Activated B cell treated with CpG ODN at 0.5 μM for 24 hours (primary cell): ENCODE measurements around the gene POLR1G. TPM values are rescaled to one million over a fixed set of nuclear protein-coding genes. Genes with fewer than 3 reads are reported as not detected.

Experiments used
- ATAC-seq: fragments of 200-7000 bp; cut with Tn5 transposase; one replicate; pipeline ENCODE4 v1.10.0; 2021; ENCODE audit warnings: low read depth, mild to moderate bottlenecking, moderate library complexity
- CTCF ChIA-PET: fragments of 350-600 bp; sonication (Branson Sonifier 250); formaldehyde crosslinking; loops from one replicate; lab custom pipeline; 2021; ENCODE audit warnings: antibody characterized with exemption; lab: Charles Lee
- POLR2A ChIA-PET: fragments of 350-600 bp; sonication (Branson Sonifier 250); formaldehyde crosslinking; loops from one replicate; lab custom pipeline; 2021; ENCODE audit warnings: antibody characterized with exemption; lab: Charles Lee
- DNase-seq: peaks from one replicate; pipeline ENCODE4 v3.0.0; 2022
- H3K27ac Mint-ChIP-seq: one replicate; pipeline ENCODE4 v1.8.0; 2020; ENCODE audit warnings: mixed read lengths
- H3K27me3 Mint-ChIP-seq: one replicate; pipeline ENCODE4 v1.8.0; 2021; ENCODE audit warnings: mixed read lengths
- H3K36me3 Mint-ChIP-seq: one replicate; pipeline ENCODE4 v1.8.0; 2021; ENCODE audit warnings: low read depth, mixed read lengths
- H3K4me1 Mint-ChIP-seq: one replicate; pipeline ENCODE4 v1.8.0; 2021; ENCODE audit warnings: mixed read lengths
- H3K4me3 Mint-ChIP-seq: one replicate; pipeline ENCODE4 v1.8.0; 2020; ENCODE audit warnings: mild to moderate bottlenecking, mixed read lengths
- H3K9me3 Mint-ChIP-seq: one replicate; pipeline ENCODE4 v1.8.0; 2020; ENCODE audit warnings: mixed read lengths
- CTCF ChIP-seq: fragments of 200-600 bp; IDR thresholded peaks from one replicate; pipeline ENCODE4 v1.8.0; 2022; ENCODE audit warnings: antibody characterized with exemption, mild to moderate bottlenecking
- intact Hi-C: fragments of 100-400 bp; cut with micrococcal nuclease; formaldehyde crosslinking; loops from one replicate; pipeline ENCODE4 v1.15.1; 2024
- total RNA-seq: library from RNA; stranded (reverse); gene quantifications from 2 replicates; pipeline ENCODE4 v1.2.3, GENCODE V29; 2022

The POLR1G gene
- total RNA-seq, 1 donor from 2014 or later, result 6.7 TPM

- POLR2A ChIA-PET, result interaction anchor here (0.8 to 2.1 kb wide), 3 partner anchors 19 to 37 kb away, joined by 3 to 6 read pairs (median 4); partner anchors contain the start of gene FOSB
- Mint-ChIP-seq H3K4me3 (peak overlapping the region; percentile 24), H3K9me3 (no peaks in the 10 kb centered on the region), H3K27me3 (no peaks in the 10 kb centered on the region), H3K27ac (peak overlapping the region; percentile 53), H3K36me3 (peaks cover 3% of the 10 kb centered on the region), H3K4me1 (peaks cover 51% of the 10 kb centered on the region)
- CTCF ChIA-PET, result interaction anchor here (1.8 to 2.6 kb wide), 2 partner anchors 9 to 30 kb away, joined by 9 to 15 read pairs; no protein-coding TSS in a partner anchor
- ATAC-seq, result no peak
- intact Hi-C loops, result no loop called here
- DNase-seq, result no peak
- no peak for TF ChIP-seq CTCF
These were observed 42.4 kb downstream of the POLR1G start for GRCh38 chr19:45448887-45449299.

- Mint-ChIP-seq H3K27me3 (no peaks in the 10 kb centered on the region), H3K36me3 (peaks cover 3% of the 10 kb centered on the region), H3K27ac (peak overlapping the region; percentile 97), H3K9me3 (no peaks in the 10 kb centered on the region), H3K4me1 (peaks cover 52% of the 10 kb centered on the region), H3K4me3 (peak overlapping the region; percentile 92)
- ATAC-seq (peak; percentile 11), DNase-seq (no peak)
- POLR2A ChIA-PET, result interaction anchor here (0.6 to 2.1 kb wide), 5 partner anchors 10 to 55 kb away, joined by 3 to 8 read pairs (median 4); partner anchors contain the start of gene FOSB
- no peak for TF ChIP-seq CTCF
- CTCF ChIA-PET, result interaction anchor here (1.8 to 2.6 kb wide), 2 partner anchors 10 to 29 kb away, joined by 9 to 15 read pairs; no protein-coding TSS in a partner anchor
- intact Hi-C loops, result loop anchor here (1.0 to 2.0 kb wide), 4 partner anchors 11 to 243 kb away; partner anchors contain the start of genes POLR1G and QPCTL
These were observed 43.5 kb downstream of the POLR1G start for GRCh38 chr19:45450012-45450333.

GRCh38 chr19:45451131-45451849 lies 44.8 kb downstream of the POLR1G start:
- intact Hi-C loops, result loop anchor here (1.0 to 2.0 kb wide), 2 partner anchors 8 to 242 kb away; partner anchors contain the start of gene QPCTL
- ChIA-PET POLR2A (interaction anchor here (0.9 to 4.2 kb wide), 2 partner anchors 11 to 17 kb away, joined by 3 to 34 read pairs; partner anchors contain the start of gene FOSB), CTCF (interaction anchor here (1.0 kb wide), 1 partner anchor 12 kb away, joined by 4 read pairs; no protein-coding TSS in a partner anchor)
- H3K4me1 Mint-ChIP-seq, result peaks cover 56% of the 10 kb centered on the region
- peaks cover 3% of the 10 kb centered on the region for H3K36me3 Mint-ChIP-seq
- H3K4me3 Mint-ChIP-seq, result peak overlapping the region; percentile 83
- DNase-seq (peak; percentile 50), ATAC-seq (peak; percentile 41)
- H3K27ac Mint-ChIP-seq, result peak overlapping the region; percentile 93
- H3K27me3 Mint-ChIP-seq, result no peaks in the 10 kb centered on the region
- TF ChIP-seq CTCF, result no peak
- H3K9me3 Mint-ChIP-seq, result no peaks in the 10 kb centered on the region

GRCh38 chr19:45451850-45452387 lies 45.5 kb downstream of the POLR1G start:
- peaks cover 3% of the 10 kb centered on the region for H3K36me3 Mint-ChIP-seq

More at GRCh38 chr19:45451850-45452387, 45.5 kb downstream of the POLR1G start:
- ATAC-seq, result no peak
- no peak for DNase-seq
- ChIA-PET POLR2A (interaction anchor here (0.9 to 4.2 kb wide), 2 partner anchors 12 to 16 kb away, joined by 3 to 34 read pairs; partner anchors contain the start of gene FOSB), CTCF (interaction anchor here (1.0 kb wide), 1 partner anchor 13 kb away, joined by 4 read pairs; no protein-coding TSS in a partner anchor)
- intact Hi-C loops, result loop anchor here (1.0 to 2.0 kb wide), 2 partner anchors 9 to 241 kb away; partner anchors contain the start of gene QPCTL
- Mint-ChIP-seq H3K27ac (peak overlapping the region; percentile 93), H3K27me3 (no peaks in the 10 kb centered on the region), H3K4me3 (peak overlapping the region; percentile 83), H3K9me3 (no peaks in the 10 kb centered on the region), H3K4me1 (peaks cover 59% of the 10 kb centered on the region)
- TF ChIP-seq CTCF, result no peak
